HG03342 (cell line): ENCODE data around the gene DNASE2.

Source experiments
- ATAC-seq: cut with Tn5 transposase; IDR thresholded peaks from one replicate; pipeline ENCODE4 v1.9.1; 2021; ENCODE audit warnings: mild to moderate bottlenecking, moderate library complexity; ENCODE audit not compliant: unreplicated experiment

DNASE2 gene

DNA sequence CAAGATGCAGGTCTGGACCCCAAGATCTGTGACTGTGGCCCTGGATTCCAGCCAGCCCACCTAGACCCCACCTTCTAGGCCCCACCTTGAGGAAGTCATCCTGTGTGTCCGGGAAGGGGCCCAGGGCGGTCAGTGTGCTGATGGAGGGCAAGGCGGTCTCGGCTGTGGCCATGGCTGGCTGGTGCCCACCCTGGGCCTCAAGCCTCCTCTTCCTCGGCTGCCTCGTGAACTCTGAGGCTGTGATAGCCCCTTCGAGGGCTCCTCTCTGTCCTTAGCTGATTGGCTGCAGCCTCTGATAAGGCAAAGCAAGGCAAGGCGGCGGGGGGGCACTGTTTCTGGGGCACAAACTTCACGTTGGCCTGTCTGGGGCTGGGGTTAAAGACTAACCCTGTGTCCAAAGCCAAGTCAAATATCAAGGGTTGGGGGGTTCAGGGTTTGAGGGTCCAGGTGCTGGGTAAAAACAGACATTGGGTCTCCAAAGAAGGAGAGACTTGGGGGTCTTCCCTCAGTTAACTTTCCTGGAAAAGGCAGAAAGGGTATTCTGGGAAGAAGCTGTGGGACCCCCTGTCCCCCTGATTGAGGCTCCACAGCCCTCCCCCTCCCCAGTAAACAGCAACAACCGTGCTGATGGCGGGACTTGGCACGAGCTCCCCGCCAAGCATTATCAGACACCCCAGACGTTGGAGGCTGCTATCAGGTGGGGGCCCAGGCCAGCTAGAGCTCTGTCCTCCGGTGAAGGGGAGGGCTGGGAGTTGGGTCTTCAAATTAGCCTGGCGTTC, 5.9 kb upstream of the DNASE2 start, which contains the start of gene KLF1:
Gene KLF1, minus strand, starts transcription at position 233 of the 779 bp plus-strand sequence. Its CDS starts 61 bp downstream, at position 172.
- ATAC-seq, result no peak

DNA sequence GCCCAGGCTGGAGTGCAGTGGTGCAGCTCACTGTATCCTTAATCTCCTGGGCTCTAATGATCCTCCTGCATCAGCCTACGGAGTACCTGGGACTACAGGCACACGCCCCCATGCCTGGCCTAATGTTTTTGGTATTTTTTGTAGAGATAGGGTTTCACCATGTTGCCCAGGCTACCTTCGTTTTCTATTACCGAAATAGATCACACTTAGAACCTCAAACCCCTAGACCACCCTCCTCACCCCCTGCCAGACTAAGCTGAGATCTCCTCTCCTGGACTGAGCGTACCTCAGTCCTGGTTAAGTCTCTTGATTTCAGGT, 5.4 kb upstream of the DNASE2 start:
- no peak for ATAC-seq

DNA sequence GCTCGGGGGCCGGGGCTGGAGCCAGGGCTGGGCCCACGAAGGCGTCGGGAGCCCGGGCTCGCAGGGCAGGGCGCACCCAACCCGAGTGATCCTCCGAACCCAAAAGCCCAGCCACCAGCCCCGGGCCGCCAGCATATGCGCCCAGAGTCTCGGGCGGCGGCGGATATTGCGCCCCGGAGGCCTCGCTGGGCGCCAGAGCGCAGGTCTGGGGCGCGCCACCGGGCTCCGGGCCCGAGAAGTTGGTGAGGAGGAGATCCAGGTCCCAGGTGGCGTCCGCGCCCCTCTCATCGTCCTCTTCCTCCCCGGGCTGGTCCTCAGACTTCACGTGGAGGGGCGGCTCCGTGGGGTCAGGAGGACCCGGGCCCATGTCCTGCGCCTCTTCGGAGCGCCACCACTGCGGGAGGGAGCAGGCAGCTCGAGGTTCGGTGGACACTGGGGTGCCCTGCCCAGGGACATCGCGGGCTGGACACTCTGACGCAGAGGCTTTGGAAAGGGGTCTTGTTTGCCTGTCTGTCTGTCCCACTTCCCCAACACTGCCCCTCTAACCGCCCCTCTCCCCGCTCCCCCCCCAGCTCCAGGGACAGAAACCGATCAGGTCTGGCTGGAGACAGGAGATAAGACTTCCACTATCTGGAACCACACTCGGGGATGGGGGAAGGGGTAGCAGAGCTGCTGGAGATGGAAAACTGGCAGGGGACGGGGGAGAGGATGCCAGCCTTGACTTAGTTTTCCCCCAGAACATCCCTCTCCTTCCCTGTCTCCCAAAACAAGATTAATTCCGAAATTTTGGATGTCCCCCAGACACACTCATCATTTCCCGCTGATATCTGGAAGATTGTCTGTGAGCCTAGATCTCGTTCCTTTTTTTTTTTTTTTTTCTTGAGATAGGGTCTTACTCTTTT, 4.8 kb upstream of the DNASE2 start:
- no peak for ATAC-seq

DNA sequence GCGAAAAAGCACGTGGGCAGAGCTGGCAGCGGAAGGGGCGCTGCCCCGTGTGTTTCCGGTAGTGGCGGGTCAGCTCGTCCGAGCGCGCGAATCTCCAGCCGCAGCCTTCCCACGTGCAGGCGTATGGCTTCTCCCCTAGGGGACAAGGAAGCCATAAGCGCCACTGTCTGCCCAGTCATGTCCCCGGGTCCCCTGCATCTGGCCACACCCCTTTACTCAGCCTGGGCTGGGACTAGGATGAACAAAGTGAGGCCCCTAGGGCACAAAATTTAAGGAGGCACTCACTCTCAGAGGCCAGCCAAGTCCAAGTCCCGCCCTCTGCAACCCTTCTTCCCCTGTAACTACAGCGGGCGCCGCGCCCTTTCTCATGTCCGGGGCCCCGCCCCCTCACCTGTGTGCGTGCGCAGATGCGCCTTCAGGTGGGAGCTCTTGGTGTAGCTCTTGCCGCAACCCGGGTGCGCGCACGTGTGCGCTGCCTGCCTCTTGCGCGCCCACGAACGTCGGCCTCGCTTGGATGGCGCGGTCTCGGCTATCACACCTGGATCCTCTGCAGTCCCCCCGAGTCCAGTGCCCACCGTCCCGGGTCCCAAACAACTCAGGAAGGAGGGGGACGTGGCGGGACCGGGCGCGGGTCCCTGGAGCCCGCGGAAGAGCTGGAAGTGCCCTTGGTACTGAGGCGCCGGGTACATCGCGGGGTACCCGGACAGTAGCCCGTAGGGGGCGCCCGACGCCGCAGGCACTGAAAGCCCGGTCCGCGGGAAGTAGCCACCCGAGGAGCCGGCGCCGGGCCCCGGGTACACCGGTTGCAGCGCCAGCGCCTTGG, 3.9 kb upstream of the DNASE2 start:
- no peak for ATAC-seq

DNA sequence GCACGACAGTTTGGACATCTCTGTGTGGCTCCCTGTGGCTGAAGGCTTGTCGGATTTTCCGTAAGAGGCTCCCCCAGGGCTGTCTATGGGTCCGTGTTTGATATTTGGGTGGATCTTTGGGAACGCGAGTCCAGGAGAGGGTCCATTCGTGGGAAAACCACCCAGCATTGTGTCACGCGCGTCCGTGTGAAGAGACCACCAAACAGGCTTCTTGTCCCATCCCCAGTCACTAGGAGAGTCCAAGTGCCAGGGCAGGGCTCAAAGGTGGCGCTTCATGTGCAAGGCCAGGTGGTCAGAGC, 3.3 kb upstream of the DNASE2 start:
- no peak for ATAC-seq

DNA sequence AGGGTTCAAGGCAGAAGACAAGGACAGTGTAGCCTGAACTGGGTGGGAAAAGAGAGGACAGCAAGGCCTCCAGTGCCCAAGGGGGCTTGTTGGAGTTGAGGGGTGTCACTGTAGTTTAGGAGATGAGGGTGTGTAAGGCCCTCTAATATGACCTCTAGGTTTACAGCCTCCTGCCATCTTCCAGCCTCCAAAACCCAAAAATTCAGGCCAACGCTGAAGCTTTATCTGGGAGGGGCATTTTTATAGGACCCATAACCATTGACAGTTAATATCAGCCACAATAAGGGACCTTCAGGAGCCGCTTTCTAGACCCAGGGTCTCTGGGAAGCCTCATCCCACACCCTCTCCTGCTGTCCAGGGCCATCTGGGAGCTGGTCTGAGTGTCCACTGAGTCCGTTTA, 3.0 kb upstream of the DNASE2 start:
- ATAC-seq, result no peak

DNA sequence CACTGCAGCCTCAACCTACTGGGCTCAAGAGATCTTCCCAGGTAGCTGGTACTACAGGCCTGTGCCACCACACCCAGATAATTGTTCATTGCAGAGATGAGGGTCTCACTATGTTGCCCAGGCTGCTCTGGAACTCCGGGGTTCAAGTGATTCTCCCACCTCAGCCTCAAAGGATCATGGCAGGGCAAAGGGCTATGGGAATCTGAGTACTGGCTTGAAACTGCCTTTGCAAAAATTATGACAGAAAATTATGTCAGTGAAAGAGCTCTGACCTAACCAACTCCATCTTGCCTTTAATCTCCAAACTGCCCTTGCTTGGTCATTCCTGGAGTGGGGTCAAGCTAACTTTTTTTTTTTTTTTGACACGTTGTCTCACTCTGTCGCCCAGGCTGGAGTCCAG, 1.3 kb upstream of the DNASE2 start:
- ATAC-seq, result no peak

DNA sequence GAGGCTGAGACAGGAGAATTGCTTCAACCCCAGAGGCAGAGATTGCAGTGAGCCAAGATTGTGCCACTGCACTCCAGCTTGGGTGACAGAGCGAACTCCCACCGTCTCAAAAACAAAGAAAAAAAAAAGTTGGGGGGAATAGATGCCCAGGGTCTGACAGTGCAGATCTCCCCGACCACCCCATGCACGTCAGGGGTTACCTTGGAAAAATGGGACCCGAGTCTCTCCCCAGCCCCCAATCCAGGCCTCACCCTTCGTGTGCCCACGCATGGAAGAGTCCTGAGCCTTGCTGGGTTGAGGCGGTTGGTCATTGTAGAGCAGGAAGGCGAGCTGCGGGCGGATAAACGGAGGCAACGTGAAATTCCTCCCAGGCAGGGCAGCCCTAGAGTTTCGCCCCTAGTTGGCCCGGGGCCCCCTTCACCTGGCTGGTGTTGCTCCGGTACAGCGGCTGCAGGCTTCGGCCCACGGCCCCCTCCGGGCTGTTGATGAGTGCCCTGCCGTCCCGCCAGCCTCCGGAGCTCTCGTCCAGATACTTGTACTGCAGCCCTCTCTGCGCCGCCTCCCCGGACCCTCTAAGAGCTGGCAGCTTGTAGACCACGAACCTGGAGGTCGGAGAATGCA, 588 bp downstream of the DNASE2 start:
- ATAC-seq, result peak; percentile 11

DNA sequence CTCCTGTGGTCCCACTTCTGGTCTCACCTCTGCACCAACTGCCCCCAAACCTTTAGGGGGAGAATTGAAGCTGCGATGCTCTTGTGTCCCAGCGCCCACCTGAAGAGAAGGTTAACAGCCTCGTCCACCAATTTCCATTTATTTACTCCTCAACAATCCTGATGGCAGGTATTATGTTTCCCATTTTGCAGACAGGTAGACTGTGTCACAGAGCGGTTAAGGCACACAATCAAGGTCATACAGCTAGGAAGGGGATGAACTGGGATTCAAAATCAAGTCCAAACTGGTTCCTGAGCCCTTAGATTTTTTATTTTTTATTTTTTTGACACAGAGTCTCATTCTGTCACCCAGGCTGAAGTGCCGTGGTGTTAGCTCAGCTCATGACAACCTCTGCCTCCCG, 6.2 kb downstream of the DNASE2 start:
- no peak for ATAC-seq

DNA sequence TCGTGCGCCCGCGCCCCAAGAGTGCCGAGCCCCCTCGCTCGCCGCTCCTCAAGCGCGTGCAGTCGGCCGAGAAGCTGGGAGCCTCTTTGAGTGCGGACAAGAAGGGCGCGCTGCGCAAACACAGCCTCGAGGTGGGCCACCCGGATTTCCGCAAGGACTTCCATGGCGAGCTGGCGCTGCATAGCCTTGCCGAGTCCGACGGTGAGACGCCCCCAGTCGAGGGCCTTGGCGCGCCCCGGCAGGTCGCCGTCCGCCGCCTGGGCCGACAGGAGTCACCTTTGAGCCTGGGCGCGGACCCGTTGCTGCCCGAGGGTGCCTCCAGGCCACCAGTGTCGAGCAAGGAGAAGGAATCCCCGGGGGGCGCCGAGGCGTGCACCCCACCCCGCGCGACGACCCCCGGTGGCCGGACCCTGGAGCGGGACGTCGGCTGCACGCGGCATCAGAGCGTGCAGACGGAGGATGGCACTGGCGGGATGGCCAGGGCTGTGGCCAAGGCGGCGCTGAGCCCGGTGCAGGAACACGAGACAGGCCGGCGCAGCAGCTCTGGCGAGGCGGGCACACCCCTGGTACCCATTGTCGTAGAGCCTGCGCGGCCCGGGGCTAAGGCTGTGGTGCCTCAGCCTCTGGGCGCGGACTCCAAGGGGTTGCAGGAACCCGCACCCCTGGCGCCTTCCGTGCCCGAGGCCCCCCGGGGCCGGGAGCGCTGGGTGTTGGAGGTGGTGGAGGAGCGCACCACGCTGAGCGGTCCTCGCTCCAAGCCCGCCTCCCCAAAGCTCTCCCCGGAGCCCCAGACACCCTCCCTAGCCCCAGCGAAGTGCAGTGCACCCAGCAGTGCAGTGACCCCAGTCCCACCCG, 7.1 kb downstream of the DNASE2 start:
- no peak for ATAC-seq

DNA sequence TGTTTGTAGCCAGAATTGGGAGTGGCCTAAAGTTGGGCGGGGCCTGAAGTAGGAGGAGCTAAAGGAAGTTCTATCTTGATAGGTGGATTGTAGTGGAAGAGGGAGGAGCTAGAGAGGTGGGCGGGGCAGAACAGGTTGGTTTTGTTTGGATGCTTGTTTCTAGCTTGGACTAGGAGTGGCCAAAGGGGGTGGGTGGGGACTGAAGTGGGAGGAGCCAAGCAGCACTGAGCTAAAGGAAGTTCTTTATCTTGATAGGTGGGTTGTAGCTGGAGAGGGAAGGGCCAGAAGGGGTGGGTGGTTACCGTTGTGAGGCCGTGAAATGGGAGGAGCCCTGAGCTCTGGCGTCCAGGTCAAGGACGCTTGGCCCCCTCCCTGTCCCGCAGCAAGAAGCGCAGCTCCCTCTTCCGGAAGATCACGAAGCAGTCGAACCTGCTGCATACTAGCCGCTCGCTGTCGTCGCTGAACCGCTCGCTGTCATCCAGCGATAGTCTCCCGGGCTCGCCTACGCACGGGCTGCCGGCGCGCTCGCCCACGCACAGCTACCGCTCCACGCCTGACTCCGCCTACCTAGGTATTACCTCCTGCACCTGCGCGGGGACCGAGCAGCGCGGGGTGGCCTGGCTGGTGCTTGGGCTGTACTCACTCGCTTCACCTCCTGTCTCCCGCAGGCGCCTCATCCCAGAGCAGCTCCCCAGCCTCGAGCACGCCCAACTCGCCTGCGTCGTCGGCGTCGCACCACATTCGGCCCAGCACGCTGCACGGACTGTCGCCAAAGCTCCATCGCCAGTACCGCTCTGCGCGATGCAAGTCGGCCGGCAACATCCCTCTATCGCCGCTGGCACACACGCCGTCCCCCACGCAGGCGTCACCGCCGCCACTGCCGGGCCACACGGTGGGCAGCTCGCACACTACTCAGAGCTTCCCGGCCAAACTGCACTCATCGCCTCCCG, 8.0 kb downstream of the DNASE2 start:
- ATAC-seq, result no peak

DNA sequence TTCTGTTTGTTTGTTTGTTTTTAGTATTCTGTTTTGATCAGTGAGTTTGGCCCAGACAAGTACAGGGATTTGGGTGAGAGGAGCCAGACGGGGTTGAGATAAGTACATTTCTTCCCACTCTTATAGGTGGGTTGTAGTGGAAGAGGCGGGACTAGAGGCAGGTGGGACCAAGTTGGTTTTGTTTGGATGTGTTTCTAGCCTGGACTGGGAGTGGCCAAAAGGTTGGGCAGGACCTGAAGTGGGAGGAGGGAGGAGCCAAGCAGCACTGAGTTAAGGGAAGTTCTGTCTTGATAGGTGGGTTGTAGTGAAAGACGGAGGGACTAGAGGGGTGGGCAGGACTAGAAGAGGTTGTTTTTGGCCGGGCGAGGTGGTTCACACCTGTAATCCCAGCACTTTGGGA, 9.0 kb downstream of the DNASE2 start:
- ATAC-seq, result no peak

DNA sequence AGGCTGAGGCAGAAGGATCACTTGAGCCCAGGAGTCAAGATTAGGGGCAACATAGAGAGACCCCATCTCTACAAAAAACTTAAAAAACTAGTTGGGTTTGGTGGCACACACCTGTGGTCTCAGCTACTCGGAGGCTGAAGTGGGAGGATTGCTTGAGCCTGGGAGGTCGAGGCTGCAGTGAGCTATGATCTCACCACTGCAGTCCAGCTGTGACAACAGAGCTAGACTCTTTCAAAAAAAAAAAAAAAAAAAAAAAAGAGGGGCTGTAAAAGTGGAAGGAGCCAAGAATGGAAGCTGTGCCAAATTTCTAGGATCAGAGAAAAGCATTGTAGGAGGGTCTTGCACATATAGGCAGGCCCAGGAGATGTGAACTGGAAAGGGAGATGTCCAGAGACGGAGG, 9.6 kb downstream of the DNASE2 start:
- no peak for ATAC-seq

DNA sequence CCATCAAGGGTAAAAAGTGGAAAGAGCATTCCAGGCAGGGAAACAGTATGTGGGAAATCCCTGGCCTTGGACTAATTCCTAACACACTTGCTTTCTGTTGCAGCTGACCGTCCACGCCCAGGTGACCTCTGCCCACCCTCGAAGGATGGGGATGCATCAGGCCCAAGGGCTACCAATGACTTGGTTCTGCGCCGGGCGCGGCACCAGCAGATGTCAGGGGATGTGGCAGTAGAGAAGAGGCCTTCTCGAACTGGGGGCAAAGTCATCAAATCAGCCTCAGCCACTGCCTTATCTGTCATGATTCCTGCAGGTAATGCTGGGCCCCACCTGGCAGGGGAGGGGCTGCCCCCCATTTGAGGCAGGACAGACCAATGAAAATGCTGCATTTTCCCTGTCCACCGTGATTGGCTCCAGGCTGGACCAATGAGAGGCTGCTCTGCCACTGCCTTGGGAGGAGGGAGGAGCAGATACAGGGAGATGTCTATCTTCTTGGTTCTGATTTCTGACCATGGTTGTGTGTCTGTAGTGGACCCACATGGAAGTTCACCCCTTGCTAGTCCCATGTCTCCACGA, 12.6 kb downstream of the DNASE2 start:
- ATAC-seq, result no peak

DNA sequence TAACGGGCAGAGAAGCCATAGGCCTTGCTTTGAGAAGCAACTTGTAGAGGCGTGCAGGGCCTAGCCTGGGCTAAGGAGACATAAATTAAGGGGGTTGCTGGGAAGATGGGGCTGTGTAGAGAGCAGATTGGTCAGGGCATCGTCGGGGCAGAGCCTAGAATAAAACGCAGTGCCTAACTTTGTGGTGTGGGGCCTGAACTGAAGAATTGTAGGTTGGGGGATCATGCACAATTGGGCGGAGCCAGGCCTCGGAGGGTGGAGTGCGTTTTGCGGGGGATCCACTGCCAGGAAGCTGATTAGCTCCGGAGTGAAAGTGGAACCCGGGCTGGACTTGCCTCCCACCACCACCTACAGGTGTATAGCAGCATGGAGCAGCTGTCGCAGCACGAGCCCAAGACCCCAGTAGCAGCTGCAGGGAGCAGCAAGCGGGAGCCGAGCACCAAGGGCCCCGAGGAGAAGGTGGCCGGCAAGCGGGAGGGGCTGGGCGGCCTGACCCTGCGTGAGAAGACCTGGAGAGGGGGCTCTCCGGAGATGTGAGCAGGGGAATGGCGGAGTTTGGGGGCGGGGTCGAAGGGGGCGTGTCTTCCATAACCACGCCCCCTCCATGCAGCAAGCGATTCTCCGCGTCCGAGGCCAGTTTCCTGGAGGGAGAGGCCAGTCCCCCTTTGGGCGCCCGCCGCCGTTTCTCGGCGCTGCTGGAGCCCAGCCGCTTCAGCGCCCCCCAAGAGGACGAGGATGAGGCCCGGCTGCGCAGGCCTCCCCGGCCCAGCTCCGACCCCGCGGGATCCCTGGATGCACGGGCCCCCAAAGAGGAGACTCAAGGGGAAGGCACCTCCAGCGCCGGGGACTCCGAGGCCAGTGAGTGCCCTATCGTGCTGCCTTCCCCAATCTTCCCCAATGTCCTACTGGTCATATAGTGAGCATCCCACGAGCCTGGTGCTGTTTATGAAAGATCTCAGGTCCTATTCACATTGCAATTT, 13.8 kb downstream of the DNASE2 start:
- no peak for ATAC-seq

DNA sequence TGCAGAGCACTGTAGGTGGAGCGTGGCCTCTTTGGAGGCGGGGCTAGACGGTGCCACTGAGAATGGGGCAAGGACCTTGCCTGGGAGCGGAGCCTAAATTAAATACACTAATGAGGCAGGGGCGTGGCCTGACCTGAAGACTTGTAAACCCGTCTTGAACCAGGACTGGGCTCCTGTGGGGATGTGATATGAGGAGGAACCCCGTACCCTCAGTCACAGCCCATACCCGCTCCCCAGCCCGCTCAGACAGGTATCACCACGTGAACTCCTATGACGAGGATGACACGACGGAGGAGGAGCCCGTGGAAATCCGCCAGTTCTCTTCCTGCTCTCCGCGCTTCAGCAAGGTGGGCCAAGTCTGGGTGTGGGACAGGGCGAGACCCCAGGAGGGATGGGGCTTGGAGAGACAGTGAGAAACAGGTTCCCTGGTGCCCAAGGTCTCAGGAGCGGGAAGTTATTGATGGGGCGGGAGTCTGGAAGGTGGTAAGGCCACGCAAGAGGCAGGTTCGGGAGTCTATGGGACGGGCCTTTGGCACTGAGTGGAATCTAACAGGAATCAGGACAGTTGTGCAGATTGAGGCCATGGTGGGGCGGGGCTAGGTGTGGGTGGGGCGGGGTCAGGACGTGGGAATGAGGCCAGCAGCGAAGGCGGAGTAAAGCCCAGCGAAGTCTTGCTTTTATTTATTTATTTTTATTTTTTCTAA, 14.7 kb downstream of the DNASE2 start:
- ATAC-seq, result no peak
